Right lobe of liver (tissue), 4 donors: ENCODE measurements around the gene PDZD7.

ENCODE experiments used
- CTCF ChIP-seq, 4 donors: fragments of 200-600 bp in 3 of 4; fragments of 450-650 bp in 1 of 4; IDR thresholded peaks; one replicate each; pipeline versions ENCODE4 v1.5.1 to v1.8.0; 2016 to 2022; ENCODE audit warnings: antibody characterized with exemption in 4 of 4, mild to moderate bottlenecking in 2 of 4
- POLR2A ChIP-seq: fragments of 450-650 bp; IDR thresholded peaks from one replicate; pipeline ENCODE4 v1.6.1; 2017; ENCODE audit warnings: antibody characterized with exemption, mild to moderate bottlenecking
- donor health status: DM: no; HTN: no; CAD: no.
- donor health status: DM: no; HTN: no; CAD: no.
- donor health status: DM: no; HTN: yes; CAD: no.

GRCh38 chr10:101040851-101041250 lies 9.9 kb upstream of the PDZD7 start:
- TF ChIP-seq CTCF (IDR thresholded peaks at IDR 0.05) (no peak), POLR2A (no peak)
